Measurements from ENCODE around the gene SNX5.

SNX5 gene

GRCh38 chr20:17909869-17910321 is 58.7 kb downstream of the SNX5 start:
- H3K4me3 ChIP-seq (ENCODE audit: low read depth, low read length), result no peak overlapping the region
- no peak for DNase-seq (ENCODE audit: low read depth)
- TF ChIP-seq CTCF (IDR thresholded peaks at IDR 0.05; ENCODE audit: control insufficient read depth, extremely low read depth, insufficient read depth), result no peak

GRCh38 chr20:17905544-17905943 is 63.0 kb downstream of the SNX5 start:
- TF ChIP-seq CTCF (IDR thresholded peaks at IDR 0.05; ENCODE audit: control insufficient read depth, extremely low read depth, insufficient read depth), result no peak
- no peak for DNase-seq (ENCODE audit: low read depth)
- H3K4me3 ChIP-seq (ENCODE audit: low read depth, low read length), result no peak overlapping the region

GRCh38 chr20:17904027-17904426 is 64.6 kb downstream of the SNX5 start:
- no peak for DNase-seq (ENCODE audit: low read depth)
- TF ChIP-seq CTCF (IDR thresholded peaks at IDR 0.05; ENCODE audit: control insufficient read depth, extremely low read depth, insufficient read depth), result no peak
- no peak overlapping the region for H3K4me3 ChIP-seq (ENCODE audit: low read depth, low read length)

GRCh38 chr20:17902531-17903083 is 66.0 kb downstream of the SNX5 start:
- TF ChIP-seq CTCF (IDR thresholded peaks at IDR 0.05; ENCODE audit: control insufficient read depth, extremely low read depth, insufficient read depth), result no peak
- DNase-seq (ENCODE audit: low read depth), result no peak
- H3K4me3 ChIP-seq (ENCODE audit: low read depth, low read length), result no peak overlapping the region

GRCh38 chr20:17901971-17902370 is 66.6 kb downstream of the SNX5 start:
- DNase-seq (ENCODE audit: low read depth), result no peak
- no peak for TF ChIP-seq CTCF (IDR thresholded peaks at IDR 0.05; ENCODE audit: control insufficient read depth, extremely low read depth, insufficient read depth)
- H3K4me3 ChIP-seq (ENCODE audit: low read depth, low read length), result no peak overlapping the region

- H3K4me3 ChIP-seq (ENCODE audit: low read depth, low read length), result no peak overlapping the region
- peak; percentile 94 for TF ChIP-seq CTCF (IDR thresholded peaks at IDR 0.05; ENCODE audit: control insufficient read depth, extremely low read depth, insufficient read depth)
- DNase-seq (ENCODE audit: low read depth), result peak; percentile 30
These were observed 70.0 kb downstream of the SNX5 start for GRCh38 chr20:17898548-17898994.
